AG09309 (cell line): ENCODE data around the gene FGF14.
"Not testable (repeated sequence)": the region's sequence is repeated elsewhere in the genome, so short reads cannot be mapped to it uniquely, and the experiment has no call there.

Experiments used
- DNase-seq: peaks from one replicate; pipeline ENCODE4 v3.0.0-alpha.2; 2010; ENCODE audit warnings: low read depth
- H3K4me3 ChIP-seq: 2 replicates; pipeline ENCODE4 v1.5.1; 2011; ENCODE audit warnings: mild to moderate bottlenecking, low read depth, low read length, moderate library complexity; ENCODE audit not compliant: control insufficient read depth
- CTCF ChIP-seq: IDR thresholded peaks from 2 replicates; pipeline ENCODE4 v1.5.1; 2011; ENCODE audit warnings: mild to moderate bottlenecking, low read depth, low read length, inconsistent platforms; ENCODE audit not compliant: insufficient read depth, control insufficient read depth; ENCODE audit errors: missing control alignments

Gene FGF14

GRCh38 chr13:102103469-102103868 is 298.4 kb downstream of the FGF14 start:
- no peak overlapping the region for H3K4me3 ChIP-seq
- no peak for DNase-seq
- TF ChIP-seq CTCF = no peak

- no peak overlapping the region for H3K4me3 ChIP-seq
- DNase-seq = no peak
- TF ChIP-seq CTCF = no peak
Observed at GRCh38 chr13:102100234-102100633, 301.6 kb downstream of the FGF14 start.

- DNase-seq = no peak
- no peak overlapping the region for H3K4me3 ChIP-seq
- TF ChIP-seq CTCF = no peak
Observed at GRCh38 chr13:102097708-102098107, 304.1 kb downstream of the FGF14 start.

GRCh38 chr13:102093288-102093687 is 308.6 kb downstream of the FGF14 start:
- DNase-seq, H3K4me3 ChIP-seq: not testable (repeated sequence)

GRCh38 chr13:102091231-102091630 is 310.6 kb downstream of the FGF14 start:
- no peak for TF ChIP-seq CTCF
- H3K4me3 ChIP-seq = no peak overlapping the region
- no peak for DNase-seq

GRCh38 chr13:102090532-102090931 is 311.3 kb downstream of the FGF14 start:
- no peak for DNase-seq
- no peak overlapping the region for H3K4me3 ChIP-seq
- no peak for TF ChIP-seq CTCF

GRCh38 chr13:102089722-102090121 is 312.1 kb downstream of the FGF14 start:
- no peak for TF ChIP-seq CTCF
- no peak for DNase-seq
- H3K4me3 ChIP-seq = no peak overlapping the region
